K562 (cell line): ENCODE results near the gene AMER3. TPM values are rescaled to one million over a fixed set of nuclear protein-coding genes. Genes with fewer than 3 reads are reported as not detected.

Source experiments
- ATAC-seq: fragments of 200-7000 bp; cut with Tn5 transposase; 3 replicates; pipeline ENCODE4 v1.9.1; 2020; ENCODE audit warnings: moderate library complexity
- BruUV-seq: library from RNA; stranded (reverse); fragments of 400-500 nt; replicated peaks from 2 replicates; lab custom pipeline; 2021; lab: Mats Ljungman, UMichigan
- CTCF ChIA-PET: fragments of 300-600 bp; formaldehyde crosslinking; extraction: SDS; loops from one replicate; lab custom pipeline; 2021; ENCODE audit warnings: low intra/inter-chr PET ratio; lab: Yijun Ruan, JAX
- POLR2A ChIA-PET: fragments of 300-600, 350-650 bp; sonication (Branson Sonifier 250); formaldehyde crosslinking; extraction: SDS; loops from one replicate; lab custom pipeline; 2021; ENCODE audit warnings: antibody characterized with exemption, inconsistent platforms; lab: Yijun Ruan, JAX
- DNase-seq, 4 experiments: peaks; one replicate each; pipeline versions ENCODE4 v3.0.0 to v3.0.0-alpha.2; 2011 to 2018; ENCODE audit warnings: low spot score in 3 of 4, mixed read lengths in 3 of 4; ENCODE audit errors: extremely low read depth in 1 of 4
- FAIRE-seq: peaks from 2 replicates; lab custom pipeline; 2011; peaks lifted over from hg19 to GRCh38; lab: Jason Lieb, UNC
- H2AFZ ChIP-seq: 2 replicates; pipeline ENCODE4 v1.6.0; 2011; ENCODE audit warnings: low read depth, low read length, control low read depth, inconsistent platforms
- H3K27ac ChIP-seq: fragments of 200-600 bp; 3 replicates; pipeline ENCODE4 v1.8.0; 2011; ENCODE audit warnings: low read depth, mild to moderate bottlenecking, control low read depth, inconsistent platforms, low read length, moderate library complexity, mixed read lengths; ENCODE audit errors: extremely low read depth
- H3K27me3 ChIP-seq, 2 experiments: fragments of 300-600 bp in 1 of 2; 2 replicates in 1 of 2; 3 replicates in 1 of 2; pipeline versions ENCODE4 v1.6.0 to v1.8.0; 2011; ENCODE audit warnings: inconsistent platforms in 2 of 2, low read length in 2 of 2, mild to moderate bottlenecking in 1 of 2, mixed read lengths in 1 of 2, moderate library complexity in 1 of 2; ENCODE audit not compliant: control insufficient read depth in 2 of 2, insufficient read depth in 2 of 2
- H3K36me3 ChIP-seq: fragments of 300-600 bp; 3 replicates; pipeline ENCODE4 v1.8.0; 2011; ENCODE audit warnings: mild to moderate bottlenecking, low read length, inconsistent platforms; ENCODE audit not compliant: control insufficient read depth, insufficient read depth
- H3K4me1 ChIP-seq, 2 experiments: fragments of 200-600 bp in 1 of 2; replicated peaks in 1 of 2; 2 replicates in 1 of 2; 3 replicates in 1 of 2; pipeline versions ENCODE4 v1.5.1 to v1.8.0; 2011; ENCODE audit warnings: inconsistent platforms in 2 of 2, low read length in 2 of 2, mild to moderate bottlenecking in 1 of 2, mixed read lengths in 1 of 2, moderate library complexity in 1 of 2; ENCODE audit not compliant: control insufficient read depth in 2 of 2, insufficient read depth in 2 of 2
- H3K4me2 ChIP-seq: 2 replicates; pipeline ENCODE4 v1.6.1; 2011; ENCODE audit warnings: low read length, control low read depth, inconsistent platforms, mixed read lengths; ENCODE audit not compliant: insufficient read depth
- H3K4me3 ChIP-seq: fragments of 200-600 bp; sonication (generic), shearing (Covaris generic); 2 replicates; pipeline ENCODE4 v1.5.1; 2016; ENCODE audit warnings: control low read depth, inconsistent platforms
- H3K79me2 ChIP-seq: fragments of 200-600 bp; 3 replicates; pipeline ENCODE4 v1.8.0; 2011; ENCODE audit warnings: low read length, inconsistent platforms; ENCODE audit not compliant: control insufficient read depth, insufficient read depth
- H3K9ac ChIP-seq, 2 experiments: 2 replicates each; pipeline versions ENCODE4 v1.6.0 to v1.6.1; 2011; ENCODE audit warnings: low read depth in 2 of 2, low read length in 2 of 2, control low read depth in 1 of 2, inconsistent platforms in 1 of 2, mild to moderate bottlenecking in 1 of 2, mixed read lengths in 1 of 2; ENCODE audit not compliant: insufficient read depth in 1 of 2
- H3K9me1 ChIP-seq: one replicate; pipeline ENCODE4 v1.6.0; 2011; ENCODE audit warnings: inconsistent platforms, mild to moderate bottlenecking, low read length, moderate library complexity; ENCODE audit not compliant: control insufficient read depth, insufficient read depth
- H3K9me3 ChIP-seq: replicated peaks from 2 replicates; pipeline ENCODE4 v1.5.1; 2011; ENCODE audit warnings: low read depth, low read length, inconsistent platforms; ENCODE audit not compliant: control insufficient read depth, insufficient read depth
- H4K20me1 ChIP-seq: replicated peaks from 2 replicates; pipeline ENCODE4 v1.6.1; 2011; ENCODE audit warnings: low read length, inconsistent platforms, mixed read lengths; ENCODE audit not compliant: control insufficient read depth, insufficient read depth
- EP300 ChIP-seq: IDR thresholded peaks from 2 replicates; pipeline ENCODE4 v1.6.1; 2012; ENCODE audit warnings: low read length, improper control_type of control experiment
- GABPB2 ChIP-seq: fragments of 250-450 bp; sonication (Bioruptor Pico); conservative IDR thresholded peaks from 2 replicates; pipeline ENCODE4 v1.5.1; 2021; ENCODE audit warnings: mild to moderate bottlenecking
- GTF2B ChIP-seq: IDR thresholded peaks from 2 replicates; pipeline ENCODE4 v1.6.1; 2011; ENCODE audit not compliant: insufficient read length; ENCODE audit errors: extremely low read depth
- L3MBTL2 ChIP-seq: fragments of 450-650 bp; IDR thresholded peaks from 2 replicates; pipeline ENCODE4 v1.6.1; 2016; ENCODE audit warnings: mild to moderate bottlenecking, moderate library complexity
- MYNN ChIP-seq, 2 experiments: sonication (generic); formaldehyde crosslinking in 1 of 2; IDR thresholded peaks; 2 replicates each; pipeline versions ENCODE4 v1.5.0 to v1.6.1; 2016 to 2020; ENCODE audit warnings: antibody characterized with exemption in 1 of 2, missing genetic modification reagents in 1 of 2
- NUFIP1 ChIP-seq: fragments of 450-650 bp; IDR thresholded peaks from 2 replicates; pipeline ENCODE4 v1.6.1; 2018; ENCODE audit not compliant: partially characterized antibody
- PHF20 ChIP-seq: fragments of 450-650 bp; IDR thresholded peaks from 2 replicates; pipeline ENCODE4 v1.6.1; 2018; ENCODE audit not compliant: partially characterized antibody
- POLR2AphosphoS5 ChIP-seq: IDR thresholded peaks from 2 replicates; pipeline ENCODE4 v1.6.1; 2011; ENCODE audit warnings: mild to moderate bottlenecking, low read depth, low read length, moderate library complexity; ENCODE audit not compliant: control insufficient read depth, insufficient read depth
- PURB ChIP-seq: sonication (generic); formaldehyde crosslinking; IDR thresholded peaks from 2 replicates; pipeline ENCODE4 v1.9.0; 2021; ENCODE audit warnings: low read depth, mild to moderate bottlenecking, missing genetic modification reagents
- SMARCE1 ChIP-seq: fragments of 450-650 bp; IDR thresholded peaks from 2 replicates; pipeline ENCODE4 v1.7.1; 2016; ENCODE audit warnings: mild to moderate bottlenecking
- SRF ChIP-seq, 2 experiments: fragments of 250-450, 450-650 bp in 1 of 2; sonication (Bioruptor Pico) in 1 of 2; sonication (generic) in 1 of 2; formaldehyde crosslinking; IDR thresholded peaks; 2 replicates each; pipeline versions ENCODE4 v1.5.0 to v1.5.1; 2020 to 2022; ENCODE audit warnings: mild to moderate bottlenecking in 1 of 2, missing genetic modification reagents in 1 of 2
- SRSF9 ChIP-seq: fragments of 200-400 bp; formaldehyde crosslinking; IDR thresholded peaks from 2 replicates; pipeline ENCODE4 v1.6.1; 2017; ENCODE audit warnings: low read depth, low read length, borderline replicate concordance
- STAG1 ChIP-seq: sonication (generic); formaldehyde crosslinking; IDR thresholded peaks from 2 replicates; pipeline ENCODE4 v1.5.0; 2020; ENCODE audit warnings: missing genetic modification reagents, borderline replicate concordance
- TARDBP ChIP-seq: fragments of 450-650 bp; IDR thresholded peaks from 2 replicates; pipeline ENCODE4 v1.6.1; 2016
- ZC3H8 ChIP-seq: fragments of 450-650 bp; IDR thresholded peaks from 2 replicates; pipeline ENCODE4 v1.6.1; 2017
- ZNF277 ChIP-seq: fragments of 250-450 bp; sonication (Bioruptor Pico); IDR thresholded peaks from 2 replicates; pipeline ENCODE4 v1.8.0; 2022; ENCODE audit warnings: inconsistent platforms, mild to moderate bottlenecking, moderate library complexity, borderline replicate concordance
- WGBS: fragments of 100-300 bp; shearing (Covaris generic); methylation state at CpG from one replicate; pipeline ENCODE4 v1.1.6; 2016; ENCODE audit warnings: low coverage, mixed read lengths; ENCODE audit not compliant: insufficient coverage; ENCODE audit errors: missing lambda C conversion rate; 5-methylcytosine and 5-hydroxymethylcytosine counted together
- in situ Hi-C: fragments of 300-500 bp; cut with MboI; formaldehyde crosslinking; loops from 4 replicates; pipeline ENCODE4 v1.15.0; 2018; ENCODE audit warnings: inconsistent platforms, mixed read lengths
- intact Hi-C: fragments of 100-400 bp; cut with micrococcal nuclease; formaldehyde crosslinking; loops from 2 replicates; pipeline ENCODE4 v1.14.2; 2022
- polyA plus RNA-seq, 8 experiments: library from polyadenylated mRNA; depleted of rRNA in 4 of 8; stranded (reverse) in 5 of 8; unstranded in 3 of 8; fragments of >200 nt; fragmentation: Nextera tagmentation in 2 of 8; fragmentation: Illumina TruSeq in 1 of 8; extraction: Ambion mirVana in 2 of 8; extraction: Trizol in 1 of 8; gene quantifications; 2 replicates each; pipeline versions ENCODE4 v1.2.1 to v1.2.3, GENCODE V29; 2011 to 2014; ENCODE audit warnings: inconsistent platforms in 1 of 8, missing spikeins in 1 of 8
- total RNA-seq, 7 experiments: library from RNA; depleted of rRNA in 6 of 7; stranded (reverse); fragments of >200 nt in 6 of 7; fragmentation: Illumina TruSeq in 2 of 7; extraction: Trizol in 2 of 7; gene quantifications; 2 replicates each; pipeline versions ENCODE4 v1.2.1 to v1.2.3, GENCODE V29; 2011 to 2021; ENCODE audit warnings: low replicate concordance in 1 of 7

Gene AMER3
- total and polyA plus RNA-seq, 9 of the 15 experiments (the other 6 are each of a cell fraction or from before 2014, with no cell fraction given) = not detected

GRCh38 chr2:130728549-130729316 is 26.6 kb upstream of the AMER3 start, which contains the start of gene GPR148 (continued):
- TF ChIP-seq ZNF277 (CRISPR knock-in tag) = no peak
- TF ChIP-seq GABPB2 (CRISPR knock-in tag) = no peak

- POLR2A ChIA-PET = interaction anchor here (1.1 to 1.4 kb wide), 2 partner anchors 8 to 13 kb away, joined by 3 to 4 read pairs; no protein-coding TSS in a partner anchor
- no peak overlapping the region for H3K9ac ChIP-seq
- peaks cover 7 to 23% of the 10 kb centered on the region in 2 experiments for H3K4me1 ChIP-seq
- ATAC-seq = no peak
- intact Hi-C loops (no loop called here), in situ Hi-C loops (no loop called here)
- H3K79me2 ChIP-seq = no peaks in the 10 kb centered on the region
- no peak overlapping the region for H3K4me2 ChIP-seq
- no TSS peak for BruUV-seq
- no peak for DNase-seq
- no peak overlapping the region for H2AFZ ChIP-seq
- no peak overlapping the region for H3K4me3 ChIP-seq
- no peak for FAIRE-seq
- CTCF ChIA-PET = no interaction called here
- 29% methylated on average over 17 of the region's 17 CpGs for WGBS
- no peaks in the 10 kb centered on the region for H3K9me3 ChIP-seq
- no peaks in the 10 kb centered on the region; the same call in 1 of the 2 replicates for H4K20me1 ChIP-seq
- H3K36me3 ChIP-seq = no peaks in the 10 kb centered on the region
- no peak overlapping the region for H3K27ac ChIP-seq
- peaks cover 11 to 30% of the 10 kb centered on the region in 2 experiments; a peak in 3 of 5 replicates for H3K27me3 ChIP-seq
- H3K9me1 ChIP-seq = peaks cover 7% of the 10 kb centered on the region
- no peak for TF ChIP-seq TARDBP
- no peak for TF ChIP-seq PHF20
- TF ChIP-seq STAG1 (CRISPR knock-in tag) = no peak
- TF ChIP-seq POLR2AphosphoS5 = no peak
- TF ChIP-seq PURB (CRISPR knock-in tag) = no peak
- no peak for TF ChIP-seq L3MBTL2
- no peak for TF ChIP-seq SRF (CRISPR knock-in tag; IDR thresholded peaks at IDR 0.05)
- TF ChIP-seq NUFIP1 = no peak
- no peak for TF ChIP-seq MYNN (IDR thresholded peaks at IDR 0.05)
- TF ChIP-seq MYNN (CRISPR knock-in tag; IDR thresholded peaks at IDR 0.05) = no peak
- no peak for TF ChIP-seq ZC3H8
- no peak for TF ChIP-seq SMARCE1
- no peak for TF ChIP-seq GTF2B
- no peak for TF ChIP-seq EP300
- TF ChIP-seq SRSF9 = no peak
These were observed 25.7 kb upstream of the AMER3 start for GRCh38 chr2:130729322-130730299.
